ENCODE measurements around the gene DHDDS.

The DHDDS gene

DNA sequence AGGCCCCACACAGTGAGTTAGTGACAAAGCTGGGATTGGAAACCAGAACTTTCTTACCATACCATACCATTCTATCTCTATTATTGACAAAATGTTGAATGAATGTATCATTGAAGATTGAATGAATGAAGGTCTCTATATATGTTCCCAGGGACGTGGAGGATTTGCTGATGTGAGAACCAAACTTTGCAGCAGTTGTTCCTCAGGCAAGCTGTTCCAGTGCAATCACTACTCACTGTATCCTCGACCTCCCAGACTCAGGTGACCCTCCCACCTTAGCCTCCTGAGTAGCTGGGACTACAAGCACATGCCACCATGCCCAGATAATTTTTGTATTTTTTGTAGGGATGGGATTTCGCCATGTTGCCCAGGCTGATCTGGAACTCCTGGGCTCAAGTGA, 33.1 kb upstream of the DHDDS start:
- no peaks in the 10 kb centered on the region for H3K4me1 ChIP-seq (ENCODE audit: low read depth, poor library complexity, severe bottlenecking)
- no peaks in the 10 kb centered on the region for H3K79me2 ChIP-seq (ENCODE audit: insufficient read depth, low read depth)
- no peaks in the 10 kb centered on the region for H3K36me3 ChIP-seq (ENCODE audit: insufficient read depth)
- no peak overlapping the region for H2AFZ ChIP-seq (ENCODE audit: low read depth)
- no peak overlapping the region for H3K4me3 ChIP-seq (IDR thresholded peaks at IDR 0.05; ENCODE audit: insufficient read depth, low read depth, low read length)
- H3K4me2 ChIP-seq = no peak overlapping the region
- TF ChIP-seq, protein P1, sequence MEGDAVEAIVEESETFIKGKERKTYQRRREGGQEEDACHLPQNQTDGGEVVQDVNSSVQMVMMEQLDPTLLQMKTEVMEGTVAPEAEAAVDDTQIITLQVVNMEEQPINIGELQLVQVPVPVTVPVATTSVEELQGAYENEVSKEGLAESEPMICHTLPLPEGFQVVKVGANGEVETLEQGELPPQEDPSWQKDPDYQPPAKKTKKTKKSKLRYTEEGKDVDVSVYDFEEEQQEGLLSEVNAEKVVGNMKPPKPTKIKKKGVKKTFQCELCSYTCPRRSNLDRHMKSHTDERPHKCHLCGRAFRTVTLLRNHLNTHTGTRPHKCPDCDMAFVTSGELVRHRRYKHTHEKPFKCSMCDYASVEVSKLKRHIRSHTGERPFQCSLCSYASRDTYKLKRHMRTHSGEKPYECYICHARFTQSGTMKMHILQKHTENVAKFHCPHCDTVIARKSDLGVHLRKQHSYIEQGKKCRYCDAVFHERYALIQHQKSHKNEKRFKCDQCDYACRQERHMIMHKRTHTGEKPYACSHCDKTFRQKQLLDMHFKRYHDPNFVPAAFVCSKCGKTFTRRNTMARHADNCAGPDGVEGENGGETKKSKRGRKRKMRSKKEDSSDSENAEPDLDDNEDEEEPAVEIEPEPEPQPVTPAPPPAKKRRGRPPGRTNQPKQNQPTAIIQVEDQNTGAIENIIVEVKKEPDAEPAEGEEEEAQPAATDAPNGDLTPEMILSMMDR (conservative IDR thresholded peaks at IDR 0.05; ENCODE audit: low read depth, low read length) = no peak
- no peaks in the 10 kb centered on the region; the same call in 1 of the 2 replicates for H3K27me3 ChIP-seq (ENCODE audit: insufficient read depth, low read depth)
- no peak overlapping the region for H3K27ac ChIP-seq
- H3K9ac ChIP-seq = no peak overlapping the region
- no peaks in the 10 kb centered on the region for H4K20me1 ChIP-seq (ENCODE audit: insufficient read depth)

DNA sequence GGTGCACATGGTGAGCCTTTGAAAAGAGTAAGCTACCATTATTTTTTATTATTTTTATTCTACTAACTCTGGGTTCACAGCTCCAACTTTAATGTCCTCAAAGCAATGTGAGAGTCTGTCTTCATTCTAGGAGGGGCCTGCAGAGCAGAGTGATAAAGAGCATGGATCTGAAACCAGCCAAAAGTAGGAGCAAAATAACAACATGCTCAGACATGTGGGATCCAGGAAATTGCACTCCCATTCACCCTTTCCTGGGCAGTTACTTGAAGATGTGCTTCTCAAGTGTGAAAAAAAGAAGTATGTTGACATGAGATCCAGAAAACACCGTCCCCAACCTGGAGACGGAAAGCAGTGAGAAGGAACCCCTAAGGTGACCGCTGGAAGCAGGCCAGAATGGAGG, 30.2 kb upstream of the DHDDS start:
- no peak overlapping the region for H2AFZ ChIP-seq (ENCODE audit: low read depth)
- H3K4me3 ChIP-seq (IDR thresholded peaks at IDR 0.05; ENCODE audit: insufficient read depth, low read depth, low read length) = no peak overlapping the region
- H3K27me3 ChIP-seq (ENCODE audit: insufficient read depth, low read depth) = peaks cover 14% of the 10 kb centered on the region
- H4K20me1 ChIP-seq (ENCODE audit: insufficient read depth) = no peaks in the 10 kb centered on the region
- H3K4me2 ChIP-seq = no peak overlapping the region
- H3K36me3 ChIP-seq (ENCODE audit: insufficient read depth) = no peaks in the 10 kb centered on the region
- H3K27ac ChIP-seq = no peak overlapping the region
- TF ChIP-seq, protein P1 (conservative IDR thresholded peaks at IDR 0.05; ENCODE audit: low read depth, low read length) = no peak
- no peak overlapping the region for H3K9ac ChIP-seq
- H3K79me2 ChIP-seq (ENCODE audit: insufficient read depth, low read depth) = no peaks in the 10 kb centered on the region
- no peaks in the 10 kb centered on the region for H3K4me1 ChIP-seq (ENCODE audit: low read depth, poor library complexity, severe bottlenecking)

GRCh38 chr1:26403656-26404055, 28.5 kb upstream of the DHDDS start:
- Histone ChIP-seq H3K4me2 (no peak overlapping the region), H3K9ac (no peak overlapping the region), H3K27me3 (ENCODE audit: insufficient read depth, low read depth) (peaks cover 17% of the 10 kb centered on the region), H3K4me1 (ENCODE audit: low read depth, poor library complexity, severe bottlenecking) (no peaks in the 10 kb centered on the region), H3K27ac (no peak overlapping the region), H4K20me1 (ENCODE audit: insufficient read depth) (no peaks in the 10 kb centered on the region), H3K79me2 (ENCODE audit: insufficient read depth, low read depth) (no peaks in the 10 kb centered on the region), H3K36me3 (ENCODE audit: insufficient read depth) (no peaks in the 10 kb centered on the region), H2AFZ (ENCODE audit: low read depth) (no peak overlapping the region), H3K4me3 (IDR thresholded peaks at IDR 0.05; ENCODE audit: insufficient read depth, low read depth, low read length) (no peak overlapping the region)
- TF ChIP-seq, protein P1 (conservative IDR thresholded peaks at IDR 0.05; ENCODE audit: low read depth, low read length) = no peak

GRCh38 chr1:26404641-26405040, 27.5 kb upstream of the DHDDS start:
- peaks cover 27% of the 10 kb centered on the region for H3K27me3 ChIP-seq (ENCODE audit: insufficient read depth, low read depth)
- no peak overlapping the region for H3K4me2 ChIP-seq
- TF ChIP-seq, protein P1 (conservative IDR thresholded peaks at IDR 0.05; ENCODE audit: low read depth, low read length) = no peak

More at GRCh38 chr1:26404641-26405040, 27.5 kb upstream of the DHDDS start:
- no peak overlapping the region for H3K4me3 ChIP-seq (IDR thresholded peaks at IDR 0.05; ENCODE audit: insufficient read depth, low read depth, low read length)
- H3K27ac ChIP-seq = no peak overlapping the region
- no peaks in the 10 kb centered on the region for H3K4me1 ChIP-seq (ENCODE audit: low read depth, poor library complexity, severe bottlenecking)
- H3K36me3 ChIP-seq (ENCODE audit: insufficient read depth) = no peaks in the 10 kb centered on the region
- H3K79me2 ChIP-seq (ENCODE audit: insufficient read depth, low read depth) = no peaks in the 10 kb centered on the region
- H4K20me1 ChIP-seq (ENCODE audit: insufficient read depth) = no peaks in the 10 kb centered on the region
- H3K9ac ChIP-seq = no peak overlapping the region
- H2AFZ ChIP-seq (ENCODE audit: low read depth) = no peak overlapping the region

Data from KMS-11 (cell line).